MM.1S (cell line): ENCODE results near the gene PRH1.

Experiments
- DNase-seq: peaks from one replicate; pipeline ENCODE4 v3.0.0-alpha.2; 2015
- H2AFZ ChIP-seq: fragments of 300-600 bp; sonication (generic); 2 replicates; pipeline ENCODE4 v1.6.0; 2016; ENCODE audit warnings: antibody characterized with exemption, low read length
- H3F3A ChIP-seq: fragments of 300-600 bp; sonication (generic); 2 replicates; pipeline ENCODE4 v1.6.1; 2016; ENCODE audit warnings: mild to moderate bottlenecking, antibody characterized with exemption, low read length, moderate library complexity, mixed read lengths; ENCODE audit not compliant: insufficient read depth
- H3K27ac ChIP-seq: fragments of 300-600 bp; sonication (generic); 2 replicates; pipeline ENCODE4 v1.5.1; 2016; ENCODE audit warnings: mild to moderate bottlenecking, low read length
- H3K27me3 ChIP-seq: fragments of 300-600 bp; sonication (generic); replicated peaks from 2 replicates; pipeline ENCODE4 v1.6.0; 2016; ENCODE audit warnings: low read length; ENCODE audit not compliant: insufficient read depth
- H3K36me3 ChIP-seq: fragments of 300-600 bp; sonication (generic); replicated peaks from 2 replicates; pipeline ENCODE4 v1.6.1; 2016; ENCODE audit warnings: mild to moderate bottlenecking, low read length, mixed read lengths; ENCODE audit not compliant: insufficient read depth
- H3K4me1 ChIP-seq: fragments of 300-600 bp; sonication (generic); 2 replicates; pipeline ENCODE4 v1.6.1; 2016; ENCODE audit warnings: low read length, mixed read lengths
- H3K4me2 ChIP-seq: fragments of 300-600 bp; sonication (generic); 2 replicates; pipeline ENCODE4 v1.6.0; 2016; ENCODE audit warnings: low read depth, low read length
- H3K4me3 ChIP-seq: fragments of 300-600 bp; sonication (generic); 2 replicates; pipeline ENCODE4 v1.5.1; 2016; ENCODE audit warnings: low read length, mixed read lengths
- H3K79me2 ChIP-seq: fragments of 300-600 bp; sonication (generic); 2 replicates; pipeline ENCODE4 v1.6.1; 2016; ENCODE audit warnings: mixed run types, low read length, mixed read lengths
- H3K9ac ChIP-seq: fragments of 300-600 bp; sonication (generic); 2 replicates; pipeline ENCODE4 v1.6.1; 2016; ENCODE audit warnings: low read length, mixed read lengths
- H3K9me2 ChIP-seq: fragments of 300-600 bp; sonication (generic); replicated peaks from 2 replicates; pipeline ENCODE4 v1.6.1; 2016; ENCODE audit warnings: mild to moderate bottlenecking, low read length, mixed read lengths; ENCODE audit not compliant: insufficient read depth
- H3K9me3 ChIP-seq: fragments of 300-600 bp; sonication (generic); replicated peaks from 2 replicates; pipeline ENCODE4 v1.6.1; 2016; ENCODE audit warnings: mild to moderate bottlenecking, low read length, mixed read lengths; ENCODE audit not compliant: insufficient read depth
- H4K20me1 ChIP-seq: fragments of 300-600 bp; sonication (generic); 2 replicates; pipeline ENCODE4 v1.6.1; 2016; ENCODE audit warnings: mild to moderate bottlenecking, low read length, moderate library complexity, mixed read lengths; ENCODE audit not compliant: insufficient read depth
- EZH2 ChIP-seq: fragments of 300-600 bp; sonication (generic); optimal IDR thresholded peaks from 2 replicates; pipeline ENCODE3; 2017; ENCODE audit warnings: low read depth, mild to moderate bottlenecking, antibody characterized with exemption, low read length, mixed read lengths
- EZH2phosphoT487 ChIP-seq: fragments of 300-600 bp; sonication (generic); IDR thresholded peaks from 2 replicates; pipeline ENCODE4 v1.6.1; 2018; ENCODE audit warnings: antibody characterized with exemption, low read length
- TF ChIP-seq, protein P1 (sequence below): fragments of 300-600 bp; sonication (generic); IDR thresholded peaks from 2 replicates; pipeline ENCODE4 v1.5.1; 2016; ENCODE audit warnings: antibody characterized with exemption, low read length, mixed read lengths

PRH1 gene

DNA sequence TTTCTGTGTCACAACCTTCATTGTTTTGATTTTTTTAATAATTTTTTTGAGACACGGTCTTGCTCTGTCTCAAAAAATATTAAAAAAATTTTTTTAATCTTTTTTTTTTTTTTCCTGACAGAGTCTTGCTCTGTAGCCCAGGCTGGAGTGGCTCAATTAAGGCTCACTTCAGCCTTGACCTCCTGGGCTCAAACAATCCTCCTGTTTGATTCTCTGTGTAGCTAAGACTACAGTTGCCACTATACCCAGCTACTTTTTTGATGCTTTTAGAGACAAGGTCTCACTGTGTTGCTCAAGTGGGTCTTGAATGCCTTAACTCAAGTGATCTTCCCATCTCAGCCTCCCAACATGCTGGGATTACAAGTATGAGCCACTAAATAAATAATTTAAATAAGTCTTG lies 35.8 kb upstream of the PRH1 start:
- H3K36me3 ChIP-seq: no peaks in the 10 kb centered on the region
- H3K9ac ChIP-seq: no peak overlapping the region
- DNase-seq: no peak
- no peaks in the 10 kb centered on the region for H3K9me3 ChIP-seq
- H3K9me2 ChIP-seq: no peaks in the 10 kb centered on the region
- no peak overlapping the region for H2AFZ ChIP-seq
- no peak overlapping the region for H3K4me2 ChIP-seq
- H3K4me1 ChIP-seq: no peaks in the 10 kb centered on the region
- H3K27me3 ChIP-seq: no peaks in the 10 kb centered on the region
- H3K27ac ChIP-seq: no peak overlapping the region
- H4K20me1 ChIP-seq: no peaks in the 10 kb centered on the region
- no peaks in the 10 kb centered on the region for H3K79me2 ChIP-seq
- no peak overlapping the region for H3K4me3 ChIP-seq
- H3F3A ChIP-seq: no peaks in the 10 kb centered on the region
- TF ChIP-seq EZH2phosphoT487 (no peak), EZH2 (no peak)
- TF ChIP-seq, protein P1, sequence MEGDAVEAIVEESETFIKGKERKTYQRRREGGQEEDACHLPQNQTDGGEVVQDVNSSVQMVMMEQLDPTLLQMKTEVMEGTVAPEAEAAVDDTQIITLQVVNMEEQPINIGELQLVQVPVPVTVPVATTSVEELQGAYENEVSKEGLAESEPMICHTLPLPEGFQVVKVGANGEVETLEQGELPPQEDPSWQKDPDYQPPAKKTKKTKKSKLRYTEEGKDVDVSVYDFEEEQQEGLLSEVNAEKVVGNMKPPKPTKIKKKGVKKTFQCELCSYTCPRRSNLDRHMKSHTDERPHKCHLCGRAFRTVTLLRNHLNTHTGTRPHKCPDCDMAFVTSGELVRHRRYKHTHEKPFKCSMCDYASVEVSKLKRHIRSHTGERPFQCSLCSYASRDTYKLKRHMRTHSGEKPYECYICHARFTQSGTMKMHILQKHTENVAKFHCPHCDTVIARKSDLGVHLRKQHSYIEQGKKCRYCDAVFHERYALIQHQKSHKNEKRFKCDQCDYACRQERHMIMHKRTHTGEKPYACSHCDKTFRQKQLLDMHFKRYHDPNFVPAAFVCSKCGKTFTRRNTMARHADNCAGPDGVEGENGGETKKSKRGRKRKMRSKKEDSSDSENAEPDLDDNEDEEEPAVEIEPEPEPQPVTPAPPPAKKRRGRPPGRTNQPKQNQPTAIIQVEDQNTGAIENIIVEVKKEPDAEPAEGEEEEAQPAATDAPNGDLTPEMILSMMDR: no peak

DNA sequence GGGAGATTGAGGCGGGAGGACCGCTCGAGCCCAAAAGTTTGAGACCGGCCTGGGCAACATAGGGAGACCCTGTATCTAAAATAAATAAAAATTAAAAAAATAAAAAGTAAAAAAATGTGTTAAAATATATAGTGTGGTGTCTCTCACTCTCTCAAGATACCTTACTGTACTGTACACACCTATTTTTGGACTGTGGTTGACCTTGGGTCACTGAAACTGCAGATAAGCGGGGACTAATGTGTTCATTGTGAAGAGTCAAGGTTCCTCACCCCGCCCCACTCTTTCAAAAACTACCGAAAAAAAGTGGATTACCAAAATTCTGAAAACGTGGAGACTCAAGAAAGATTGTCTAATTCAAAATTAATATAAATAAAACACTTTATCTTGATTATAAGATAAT lies 26.3 kb upstream of the PRH1 start:
- Histone ChIP-seq H3K27me3 (no peaks in the 10 kb centered on the region), H3F3A (no peaks in the 10 kb centered on the region), H4K20me1 (no peaks in the 10 kb centered on the region), H3K4me3 (no peak overlapping the region), H3K9me3 (no peaks in the 10 kb centered on the region), H2AFZ (no peak overlapping the region), H3K36me3 (no peaks in the 10 kb centered on the region), H3K4me2 (no peak overlapping the region), H3K27ac (no peak overlapping the region), H3K9me2 (no peaks in the 10 kb centered on the region), H3K79me2 (no peaks in the 10 kb centered on the region), H3K4me1 (no peaks in the 10 kb centered on the region), H3K9ac (no peak overlapping the region)
- TF ChIP-seq EZH2phosphoT487 (no peak), EZH2 (no peak)
- TF ChIP-seq, protein P1: no peak
- no peak for DNase-seq

DNA sequence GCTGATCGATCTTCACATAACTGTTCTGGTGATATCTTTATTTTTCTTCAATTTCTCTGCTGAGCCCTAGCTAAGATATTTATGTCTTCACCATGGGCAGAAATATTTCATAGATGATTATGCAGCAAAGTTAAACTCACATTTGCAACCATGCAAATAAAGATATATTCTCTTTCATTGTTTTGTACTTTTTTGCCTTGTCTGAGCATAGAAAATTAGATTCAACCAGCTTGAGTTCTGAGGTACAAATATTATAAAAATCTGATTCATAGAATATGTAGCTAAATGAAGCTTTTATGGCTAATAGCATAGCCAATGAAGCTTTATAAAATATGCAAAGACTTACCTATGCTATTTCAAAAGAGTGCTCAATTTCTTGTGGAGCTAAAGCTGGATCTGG lies 25.4 kb upstream of the PRH1 start, which contains the start of gene TAS2R13:
Gene TAS2R13, minus strand, starts transcription at position 101 of the 400 bp plus-strand sequence. CDS start 264 bp downstream, outside the sequence.
- no peaks in the 10 kb centered on the region for H3K4me1 ChIP-seq
- H3K4me2 ChIP-seq: no peak within 1 kb of the TSS
- H3K27ac ChIP-seq: no peak within 1 kb of the TSS
- no peak within 1 kb of the TSS for H2AFZ ChIP-seq
- no peak within 1 kb of the TSS for H3K9ac ChIP-seq
- no peaks in the 10 kb centered on the region for H3K27me3 ChIP-seq
- no peak within 1 kb of the TSS for H3K4me3 ChIP-seq
- H4K20me1 ChIP-seq: no peaks in the 10 kb centered on the region
- no peaks in the 10 kb centered on the region for H3K79me2 ChIP-seq
- no peaks in the 10 kb centered on the region for H3K9me2 ChIP-seq
- DNase-seq: no peak
- TF ChIP-seq EZH2phosphoT487 (no peak), EZH2 (no peak)
- TF ChIP-seq, protein P1: no peak
- no peaks in the 10 kb centered on the region for H3K36me3 ChIP-seq
- no peaks in the 10 kb centered on the region for H3F3A ChIP-seq
- no peaks in the 10 kb centered on the region for H3K9me3 ChIP-seq
